DND-41 (cell line): Measurements from ENCODE around the gene PYY.

ENCODE experiments used
- EZH2 ChIP-seq: IDR thresholded peaks from 3 replicates; pipeline ENCODE4 v1.6.1; 2012; ENCODE audit warnings: borderline replicate concordance, low read depth, mild to moderate bottlenecking, moderate library complexity, low read length, inconsistent platforms; ENCODE audit not compliant: severe bottlenecking
- TF ChIP-seq, protein P1 (sequence below): IDR thresholded peaks from 2 replicates; pipeline ENCODE4 v1.5.1; 2012; ENCODE audit warnings: borderline replicate concordance, low read length, moderate library complexity, mild to moderate bottlenecking; ENCODE audit not compliant: poor library complexity, severe bottlenecking; ENCODE audit errors: extremely low read depth

DNA sequence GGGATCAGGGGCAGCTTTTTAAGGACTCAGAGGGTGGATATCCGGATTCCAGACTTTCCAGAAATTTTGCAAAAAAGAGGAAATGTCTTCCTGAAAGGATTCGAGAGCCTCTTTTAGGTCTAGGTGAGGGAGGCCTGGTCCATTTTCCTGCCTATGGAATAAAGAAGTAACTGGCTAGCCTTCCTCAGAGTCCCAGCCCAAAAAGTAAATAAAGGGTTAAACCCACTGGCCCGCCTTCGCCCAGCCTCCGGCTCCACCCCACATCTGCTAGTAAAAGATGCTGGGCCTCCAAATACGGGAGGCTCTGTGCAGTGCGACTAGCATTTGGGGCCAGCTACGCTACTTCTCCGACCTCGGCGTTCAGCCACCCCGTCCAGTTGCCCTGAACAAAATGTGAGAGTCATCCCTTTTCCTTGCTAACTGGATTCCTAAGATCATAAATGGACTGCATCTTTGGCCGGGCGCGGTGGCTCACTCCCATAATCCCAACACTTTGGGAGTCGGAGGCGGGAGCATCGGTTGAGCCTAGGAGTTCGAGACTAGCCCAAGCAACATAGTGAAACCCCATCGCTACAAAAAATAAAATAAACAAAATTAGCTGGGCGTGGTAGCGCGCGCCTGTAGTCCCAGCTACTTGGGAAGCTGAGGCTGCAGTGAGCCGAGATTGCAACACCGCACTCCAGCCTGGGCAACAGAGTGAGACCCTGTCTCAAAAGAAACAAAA lies 45.6 kb downstream of the PYY start:
- TF ChIP-seq, protein P1, sequence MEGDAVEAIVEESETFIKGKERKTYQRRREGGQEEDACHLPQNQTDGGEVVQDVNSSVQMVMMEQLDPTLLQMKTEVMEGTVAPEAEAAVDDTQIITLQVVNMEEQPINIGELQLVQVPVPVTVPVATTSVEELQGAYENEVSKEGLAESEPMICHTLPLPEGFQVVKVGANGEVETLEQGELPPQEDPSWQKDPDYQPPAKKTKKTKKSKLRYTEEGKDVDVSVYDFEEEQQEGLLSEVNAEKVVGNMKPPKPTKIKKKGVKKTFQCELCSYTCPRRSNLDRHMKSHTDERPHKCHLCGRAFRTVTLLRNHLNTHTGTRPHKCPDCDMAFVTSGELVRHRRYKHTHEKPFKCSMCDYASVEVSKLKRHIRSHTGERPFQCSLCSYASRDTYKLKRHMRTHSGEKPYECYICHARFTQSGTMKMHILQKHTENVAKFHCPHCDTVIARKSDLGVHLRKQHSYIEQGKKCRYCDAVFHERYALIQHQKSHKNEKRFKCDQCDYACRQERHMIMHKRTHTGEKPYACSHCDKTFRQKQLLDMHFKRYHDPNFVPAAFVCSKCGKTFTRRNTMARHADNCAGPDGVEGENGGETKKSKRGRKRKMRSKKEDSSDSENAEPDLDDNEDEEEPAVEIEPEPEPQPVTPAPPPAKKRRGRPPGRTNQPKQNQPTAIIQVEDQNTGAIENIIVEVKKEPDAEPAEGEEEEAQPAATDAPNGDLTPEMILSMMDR = no peak
- no peak for TF ChIP-seq EZH2
